Measurements from ENCODE around the gene THSD4.

DNA sequence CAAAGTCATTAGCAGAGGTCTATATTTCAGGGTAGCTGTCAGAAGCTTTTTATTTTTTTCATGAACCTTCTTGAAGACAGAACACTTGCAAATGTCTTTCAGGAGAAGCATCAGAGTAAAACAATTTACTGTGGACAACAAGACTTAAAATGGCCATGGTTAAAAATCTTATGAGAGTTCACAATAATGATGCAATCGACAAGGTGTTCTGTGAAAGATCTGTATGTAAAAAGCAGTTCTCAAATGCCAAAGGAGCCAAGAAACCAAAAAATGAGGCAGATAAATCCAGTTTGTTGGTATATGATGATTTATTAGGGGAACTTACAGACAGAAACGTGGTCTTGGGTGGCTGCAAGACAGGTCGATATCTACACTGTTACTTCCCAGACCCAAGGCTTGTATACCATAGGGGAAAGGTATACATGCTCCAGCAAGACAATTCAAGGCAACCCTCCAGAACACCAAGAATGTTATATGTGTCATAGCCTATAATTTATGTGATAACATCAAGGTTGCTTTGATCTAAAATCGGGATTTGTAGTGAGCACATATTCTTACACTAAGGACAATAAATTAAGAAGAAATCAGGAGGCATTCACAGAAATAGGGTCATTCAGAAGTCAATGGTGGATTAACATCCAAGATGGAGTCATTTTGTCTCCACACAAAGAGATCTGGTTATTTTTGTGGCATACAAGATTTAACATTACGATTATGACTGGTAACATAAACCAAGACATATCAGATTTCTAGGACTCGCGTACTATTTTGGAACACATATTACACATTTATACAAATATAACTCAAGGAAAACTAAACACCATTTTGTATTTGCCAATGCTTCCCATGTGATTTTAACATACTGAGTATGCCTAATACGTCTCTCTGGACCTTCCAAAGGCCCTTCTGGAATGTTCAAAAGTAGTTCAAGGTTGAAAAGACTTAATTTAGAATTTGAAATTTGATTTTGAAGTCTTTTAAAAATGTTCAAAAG, 316.4 kb downstream of the THSD4 start:
- TF ChIP-seq, protein P1, sequence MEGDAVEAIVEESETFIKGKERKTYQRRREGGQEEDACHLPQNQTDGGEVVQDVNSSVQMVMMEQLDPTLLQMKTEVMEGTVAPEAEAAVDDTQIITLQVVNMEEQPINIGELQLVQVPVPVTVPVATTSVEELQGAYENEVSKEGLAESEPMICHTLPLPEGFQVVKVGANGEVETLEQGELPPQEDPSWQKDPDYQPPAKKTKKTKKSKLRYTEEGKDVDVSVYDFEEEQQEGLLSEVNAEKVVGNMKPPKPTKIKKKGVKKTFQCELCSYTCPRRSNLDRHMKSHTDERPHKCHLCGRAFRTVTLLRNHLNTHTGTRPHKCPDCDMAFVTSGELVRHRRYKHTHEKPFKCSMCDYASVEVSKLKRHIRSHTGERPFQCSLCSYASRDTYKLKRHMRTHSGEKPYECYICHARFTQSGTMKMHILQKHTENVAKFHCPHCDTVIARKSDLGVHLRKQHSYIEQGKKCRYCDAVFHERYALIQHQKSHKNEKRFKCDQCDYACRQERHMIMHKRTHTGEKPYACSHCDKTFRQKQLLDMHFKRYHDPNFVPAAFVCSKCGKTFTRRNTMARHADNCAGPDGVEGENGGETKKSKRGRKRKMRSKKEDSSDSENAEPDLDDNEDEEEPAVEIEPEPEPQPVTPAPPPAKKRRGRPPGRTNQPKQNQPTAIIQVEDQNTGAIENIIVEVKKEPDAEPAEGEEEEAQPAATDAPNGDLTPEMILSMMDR (IDR thresholded peaks at IDR 0.05): no peak
- no peak for TF ChIP-seq POLR2A (IDR thresholded peaks at IDR 0.05)
